HCT116 (cell line): Measurements from ENCODE around the gene CD63. TPM values are rescaled to one million over a fixed set of nuclear protein-coding genes. Genes with fewer than 3 reads are reported as not detected.

Experiments used
- ATAC-seq: fragments of 200-7000 bp; cut with Tn5 transposase; 2 replicates; pipeline ENCODE4 v1.9.1; 2020; ENCODE audit warnings: mild to moderate bottlenecking, moderate library complexity
- BruUV-seq: library from RNA; stranded (reverse); fragments of 400-500 nt; replicated peaks from 2 replicates; lab custom pipeline; 2021; lab: Mats Ljungman, UMichigan
- CTCF ChIA-PET: fragments of 300-600 bp; sonication (Branson Sonifier 250); formaldehyde crosslinking; loops from one replicate; lab custom pipeline; 2021; ENCODE audit warnings: antibody characterized with exemption; lab: Charles Lee
- POLR2A ChIA-PET: fragments of 300-600, 350-600 bp; sonication (Branson Sonifier 250); formaldehyde crosslinking; loops from one replicate; lab custom pipeline; 2021; ENCODE audit warnings: antibody characterized with exemption; lab: Charles Lee
- RAD21 ChIA-PET, 2 experiments: fragments of 300-600 bp; sonication (Branson Sonifier 250); formaldehyde crosslinking; loops; one replicate each; lab custom pipeline; 2023; ENCODE audit warnings: low total read pairs in 2 of 2; ENCODE audit not compliant: uncharacterized antibody in 2 of 2, unreplicated experiment in 2 of 2, low non-redundant PET in 1 of 2; lab: Charles Lee
- DNase-seq: peaks from one replicate; pipeline ENCODE4 v3.0.0-alpha.2; 2010; ENCODE audit warnings: low read depth, low spot score
- H2AFZ ChIP-seq: fragments of 200-600 bp; shearing (Covaris generic), sonication (generic); 2 replicates; pipeline ENCODE4 v1.6.1; 2017; ENCODE audit warnings: low read depth, mixed run types, mixed read lengths, antibody characterized with exemption, low read length; ENCODE audit not compliant: poor library complexity, severe bottlenecking
- H3K27ac ChIP-seq: 2 replicates; pipeline ENCODE4 v1.5.1; 2012; ENCODE audit warnings: low read depth, low read length
- H3K27me3 ChIP-seq: fragments of 200-600 bp; sonication (generic); 2 replicates; pipeline ENCODE4 v1.6.1; 2016; ENCODE audit warnings: mixed run types, low read length, mixed read lengths; ENCODE audit not compliant: insufficient read depth
- H3K36me3 ChIP-seq, 2 experiments: fragments of 200-500 bp in 1 of 2; fragments of 200-600 bp in 1 of 2; sonication (Bioruptor generic) in 1 of 2; sonication (generic) in 1 of 2; 2 replicates each; pipeline versions ENCODE4 v1.5.1 to v1.6.1; 2014 to 2016; ENCODE audit warnings: low read length in 2 of 2, inconsistent platforms in 1 of 2, mixed read lengths in 1 of 2, mixed run types in 1 of 2; ENCODE audit not compliant: insufficient read depth in 2 of 2, control insufficient read depth in 1 of 2
- H3K4me1 ChIP-seq, 2 experiments: fragments of 200-600 bp in 1 of 2; sonication (generic) in 1 of 2; 2 replicates each; pipeline versions ENCODE4 v1.5.1 to v1.6.1; 2012 to 2017; ENCODE audit warnings: low read length in 2 of 2, inconsistent platforms in 1 of 2, mild to moderate bottlenecking in 1 of 2, mixed read lengths in 1 of 2, mixed run types in 1 of 2, moderate library complexity in 1 of 2; ENCODE audit not compliant: insufficient read depth in 2 of 2, control insufficient read depth in 1 of 2
- H3K4me2 ChIP-seq: fragments of 200-600 bp; sonication (generic); 2 replicates; pipeline ENCODE4 v1.6.1; 2017; ENCODE audit warnings: mixed run types, low read length, mixed read lengths
- H3K4me3 ChIP-seq, 2 experiments: fragments of 200-600 bp in 1 of 2; sonication (generic) in 1 of 2; replicated peaks in 1 of 2; 2 replicates each; pipeline ENCODE4 v1.5.1; 2011 to 2016; ENCODE audit warnings: low read length in 2 of 2, control low read depth in 1 of 2, low read depth in 1 of 2, mild to moderate bottlenecking in 1 of 2, mixed read lengths in 1 of 2, mixed run types in 1 of 2
- H3K79me2 ChIP-seq: fragments of 200-600 bp; sonication (generic); 2 replicates; pipeline ENCODE4 v1.6.1; 2017; ENCODE audit warnings: mild to moderate bottlenecking, mixed run types, low read length, moderate library complexity, mixed read lengths; ENCODE audit not compliant: insufficient read depth
- H3K9ac ChIP-seq: fragments of 200-600 bp; sonication (generic); 2 replicates; pipeline ENCODE4 v1.6.1; 2016; ENCODE audit warnings: low read length, mixed read lengths
- H3K9me2 ChIP-seq: fragments of 200-600 bp; sonication (generic), shearing (Covaris generic); 2 replicates; pipeline ENCODE4 v1.6.1; 2017; ENCODE audit warnings: mixed run types, mild to moderate bottlenecking, moderate library complexity; ENCODE audit not compliant: insufficient read depth
- H3K9me3 ChIP-seq, 2 experiments: fragments of 200-500 bp in 1 of 2; fragments of 200-600 bp in 1 of 2; sonication (Bioruptor generic) in 1 of 2; sonication (generic) in 1 of 2; 2 replicates each; pipeline ENCODE4 v1.6.1; 2014 to 2017; ENCODE audit warnings: low read length in 2 of 2, mixed read lengths in 2 of 2, inconsistent platforms in 1 of 2, low read depth in 1 of 2, mild to moderate bottlenecking in 1 of 2, mixed run types in 1 of 2, moderate library complexity in 1 of 2; ENCODE audit not compliant: control insufficient read depth in 1 of 2, insufficient read depth in 1 of 2
- H4K20me1 ChIP-seq: fragments of 200-600 bp; sonication (generic), shearing (Covaris generic); 2 replicates; pipeline ENCODE4 v1.6.1; 2017; ENCODE audit warnings: mixed run types, mild to moderate bottlenecking, moderate library complexity; ENCODE audit not compliant: insufficient read depth
- EGR1 ChIP-seq: IDR thresholded peaks from 2 replicates; pipeline ENCODE4 v1.6.1; 2012; ENCODE audit warnings: low read depth
- EZH2phosphoT487 ChIP-seq: fragments of 200-600 bp; IDR thresholded peaks from 2 replicates; pipeline ENCODE4 v1.6.1; 2018; ENCODE audit warnings: antibody characterized with exemption, borderline replicate concordance
- JUND ChIP-seq: IDR thresholded peaks from 2 replicates; pipeline ENCODE4 v1.6.1; 2012
- POLR2AphosphoS5 ChIP-seq: IDR thresholded peaks from 2 replicates; pipeline ENCODE4 v1.6.1; 2011; ENCODE audit warnings: mild to moderate bottlenecking, low read depth, low read length, moderate library complexity
- SRF ChIP-seq: IDR thresholded peaks from 2 replicates; pipeline ENCODE4 v1.6.1; 2012; ENCODE audit warnings: low read depth
- ZFX ChIP-seq: fragments of 450-650 bp; IDR thresholded peaks from 2 replicates; pipeline ENCODE4 v1.6.1; 2017
- ZNF274 ChIP-seq: fragments of 200-500 bp; sonication (Bioruptor generic); IDR thresholded peaks from 2 replicates; pipeline ENCODE4 v1.6.1; 2014; ENCODE audit warnings: mild to moderate bottlenecking, low read depth, low read length, inconsistent platforms
- intact Hi-C: fragments of 100-400 bp; cut with micrococcal nuclease; formaldehyde crosslinking; loops from 2 replicates; pipeline ENCODE4 v1.10.0; 2022
- total RNA-seq: library from RNA; stranded (reverse); gene quantifications from one replicate; pipeline ENCODE4 v1.2.1, GENCODE V29; 2021; ENCODE audit not compliant: unreplicated experiment
- TF ChIP-seq, protein P1 (sequence below): IDR thresholded peaks from 2 replicates; pipeline ENCODE4 v1.6.1; 2012
- TF ChIP-seq, protein P2 (sequence below): IDR thresholded peaks from 2 replicates; pipeline ENCODE4 v1.6.1; 2011; ENCODE audit warnings: mild to moderate bottlenecking, low read length, moderate library complexity; ENCODE audit not compliant: insufficient replicate concordance; ENCODE audit errors: extremely low read depth
- TF ChIP-seq, protein P3 (sequence below), 3 experiments: fragments of 200-600 bp in 1 of 3; sonication (generic) in 1 of 3; IDR thresholded peaks in 2 of 3; conservative IDR thresholded peaks in 1 of 3; 2 replicates each; pipeline ENCODE4 v1.5.1; 2012 to 2017; ENCODE audit warnings: low read depth in 2 of 3, low read length in 2 of 3, antibody characterized with exemption in 1 of 3, borderline replicate concordance in 1 of 3, control low read depth in 1 of 3, mild to moderate bottlenecking in 1 of 3, mixed read lengths in 1 of 3, mixed run types in 1 of 3, moderate library complexity in 1 of 3; ENCODE audit not compliant: insufficient read depth in 1 of 3

CD63 gene
- total RNA-seq, 1 experiment from 2014 or later = 355 TPM

GRCh38 chr12:55692631-55693322 is 36.0 kb downstream of the CD63 start:
- RAD21 ChIA-PET = no interaction called here
- H3K9me3 ChIP-seq = no peaks in the 10 kb centered on the region
- intact Hi-C loops = no loop called here
- no peak overlapping the region for H3K4me2 ChIP-seq
- H3K27me3 ChIP-seq = no peaks in the 10 kb centered on the region
- POLR2A ChIA-PET = no interaction called here
- CTCF ChIA-PET = no interaction called here
- BruUV-seq = no TSS peak
- no peak for TF ChIP-seq POLR2AphosphoS5
- TF ChIP-seq, protein P1, sequence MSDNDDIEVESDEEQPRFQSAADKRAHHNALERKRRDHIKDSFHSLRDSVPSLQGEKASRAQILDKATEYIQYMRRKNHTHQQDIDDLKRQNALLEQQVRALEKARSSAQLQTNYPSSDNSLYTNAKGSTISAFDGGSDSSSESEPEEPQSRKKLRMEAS = no peak
- TF ChIP-seq SRF = no peak
- TF ChIP-seq EGR1 = no peak
- TF ChIP-seq, protein P2, sequence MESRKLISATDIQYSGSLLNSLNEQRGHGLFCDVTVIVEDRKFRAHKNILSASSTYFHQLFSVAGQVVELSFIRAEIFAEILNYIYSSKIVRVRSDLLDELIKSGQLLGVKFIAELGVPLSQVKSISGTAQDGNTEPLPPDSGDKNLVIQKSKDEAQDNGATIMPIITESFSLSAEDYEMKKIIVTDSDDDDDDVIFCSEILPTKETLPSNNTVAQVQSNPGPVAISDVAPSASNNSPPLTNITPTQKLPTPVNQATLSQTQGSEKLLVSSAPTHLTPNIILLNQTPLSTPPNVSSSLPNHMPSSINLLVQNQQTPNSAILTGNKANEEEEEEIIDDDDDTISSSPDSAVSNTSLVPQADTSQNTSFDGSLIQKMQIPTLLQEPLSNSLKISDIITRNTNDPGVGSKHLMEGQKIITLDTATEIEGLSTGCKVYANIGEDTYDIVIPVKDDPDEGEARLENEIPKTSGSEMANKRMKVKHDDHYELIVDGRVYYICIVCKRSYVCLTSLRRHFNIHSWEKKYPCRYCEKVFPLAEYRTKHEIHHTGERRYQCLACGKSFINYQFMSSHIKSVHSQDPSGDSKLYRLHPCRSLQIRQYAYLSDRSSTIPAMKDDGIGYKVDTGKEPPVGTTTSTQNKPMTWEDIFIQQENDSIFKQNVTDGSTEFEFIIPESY = no peak
- no peak for TF ChIP-seq EZH2phosphoT487
- TF ChIP-seq, protein P3, sequence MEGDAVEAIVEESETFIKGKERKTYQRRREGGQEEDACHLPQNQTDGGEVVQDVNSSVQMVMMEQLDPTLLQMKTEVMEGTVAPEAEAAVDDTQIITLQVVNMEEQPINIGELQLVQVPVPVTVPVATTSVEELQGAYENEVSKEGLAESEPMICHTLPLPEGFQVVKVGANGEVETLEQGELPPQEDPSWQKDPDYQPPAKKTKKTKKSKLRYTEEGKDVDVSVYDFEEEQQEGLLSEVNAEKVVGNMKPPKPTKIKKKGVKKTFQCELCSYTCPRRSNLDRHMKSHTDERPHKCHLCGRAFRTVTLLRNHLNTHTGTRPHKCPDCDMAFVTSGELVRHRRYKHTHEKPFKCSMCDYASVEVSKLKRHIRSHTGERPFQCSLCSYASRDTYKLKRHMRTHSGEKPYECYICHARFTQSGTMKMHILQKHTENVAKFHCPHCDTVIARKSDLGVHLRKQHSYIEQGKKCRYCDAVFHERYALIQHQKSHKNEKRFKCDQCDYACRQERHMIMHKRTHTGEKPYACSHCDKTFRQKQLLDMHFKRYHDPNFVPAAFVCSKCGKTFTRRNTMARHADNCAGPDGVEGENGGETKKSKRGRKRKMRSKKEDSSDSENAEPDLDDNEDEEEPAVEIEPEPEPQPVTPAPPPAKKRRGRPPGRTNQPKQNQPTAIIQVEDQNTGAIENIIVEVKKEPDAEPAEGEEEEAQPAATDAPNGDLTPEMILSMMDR (IDR thresholded peaks at IDR 0.05 in 2 of 3, conservative IDR thresholded peaks at IDR 0.05 in 1 of 3; ENCODE audit: borderline replicate concordance in 1 of 3, insufficient read depth in 1 of 3, low read depth in 2 of 3, low read length in 2 of 3) = no peak
- no peak for TF ChIP-seq ZNF274
- TF ChIP-seq JUND = no peak
- TF ChIP-seq ZFX = no peak
- ATAC-seq = no peak
- H3K4me1 ChIP-seq = no peaks in the 10 kb centered on the region
- no peak overlapping the region for H3K9ac ChIP-seq
- H4K20me1 ChIP-seq = no peaks in the 10 kb centered on the region
- no peaks in the 10 kb centered on the region for H3K9me2 ChIP-seq
- no peak for DNase-seq
- no peak overlapping the region for H2AFZ ChIP-seq
- no peaks in the 10 kb centered on the region for H3K79me2 ChIP-seq
- no peaks in the 10 kb centered on the region for H3K36me3 ChIP-seq
- no peak overlapping the region for H3K4me3 ChIP-seq
- no peak overlapping the region for H3K27ac ChIP-seq
